ENCODE measurements around the gene NCKAP1. TPM values are rescaled to one million over a fixed set of nuclear protein-coding genes. Genes with fewer than 3 reads are reported as not detected.

NCKAP1 gene
- total RNA-seq, 2 donors from 2014 or later: 107 to 113 TPM

DNA sequence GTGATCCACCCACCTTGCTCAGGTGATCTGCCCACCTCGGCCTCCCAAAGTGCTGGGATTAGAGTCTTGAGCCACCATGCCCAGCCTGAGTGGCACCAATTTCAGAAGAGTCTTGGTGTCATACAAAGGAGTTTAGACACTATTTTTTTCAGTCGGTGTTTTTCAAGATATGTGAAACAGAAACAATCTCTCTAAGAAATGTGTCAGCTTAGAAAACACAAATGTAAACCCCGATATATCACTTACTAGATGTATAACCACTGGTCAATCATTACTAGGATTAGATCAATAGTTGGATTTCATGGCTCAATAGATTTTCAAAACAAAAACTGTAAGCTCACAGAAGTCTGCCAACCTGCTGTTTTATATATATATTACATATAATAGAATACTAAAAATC is 104.6 kb downstream of the NCKAP1 start:
- Histone ChIP-seq H3K4me1 (no peaks in the 10 kb centered on the region), H3K27ac (no peak overlapping the region), H3K9me3 (no peaks in the 10 kb centered on the region), H3K27me3 (no peaks in the 10 kb centered on the region), H3K36me3 (peaks cover 58% of the 10 kb centered on the region), H3K4me3 (no peak overlapping the region)
- TF ChIP-seq CTCF (IDR thresholded peaks at IDR 0.05): no peak
- DNase-seq (ENCODE audit: low spot score): no peak

- peaks cover 60% of the 10 kb centered on the region for H3K36me3 ChIP-seq
- no peaks in the 10 kb centered on the region for H3K4me1 ChIP-seq
- no peak for TF ChIP-seq CTCF (IDR thresholded peaks at IDR 0.05)
- DNase-seq (ENCODE audit: low spot score): no peak
- no peak overlapping the region for H3K4me3 ChIP-seq
- H3K27me3 ChIP-seq: no peaks in the 10 kb centered on the region
- no peaks in the 10 kb centered on the region for H3K9me3 ChIP-seq
- no peak overlapping the region for H3K27ac ChIP-seq
Observed at GRCh38 chr2:182929972-182930371, 108.3 kb downstream of the NCKAP1 start.

- Histone ChIP-seq H3K27me3 (no peaks in the 10 kb centered on the region), H3K36me3 (peaks cover 45% of the 10 kb centered on the region), H3K9me3 (no peaks in the 10 kb centered on the region), H3K4me3 (no peak overlapping the region), H3K27ac (no peak overlapping the region), H3K4me1 (no peaks in the 10 kb centered on the region)
- no peak for DNase-seq (ENCODE audit: low spot score)
- TF ChIP-seq CTCF (IDR thresholded peaks at IDR 0.05): no peak
Observed at GRCh38 chr2:182924306-182924705, 114.0 kb downstream of the NCKAP1 start.

DNA sequence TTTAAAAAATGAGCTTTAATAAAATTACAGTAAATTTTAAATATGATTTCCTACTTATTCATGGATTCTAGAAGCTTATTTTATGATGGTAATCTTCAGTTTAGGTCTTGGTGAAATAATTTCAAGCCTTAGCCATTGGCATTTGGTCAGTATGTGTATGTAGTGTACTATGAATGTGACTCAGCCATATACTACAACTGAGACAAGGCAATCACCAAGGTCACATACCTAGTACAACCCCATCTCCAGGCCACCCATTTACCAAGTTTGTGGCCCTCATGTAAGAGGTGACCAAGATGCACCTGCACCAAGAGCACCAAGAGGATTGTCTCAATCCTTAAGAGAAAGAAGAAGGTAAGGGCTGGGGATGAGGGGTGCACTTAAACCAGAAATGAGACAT is 117.0 kb downstream of the NCKAP1 start:
- Histone ChIP-seq H3K9me3 (no peaks in the 10 kb centered on the region), H3K4me3 (no peak overlapping the region), H3K27ac (no peak overlapping the region), H3K4me1 (no peaks in the 10 kb centered on the region), H3K27me3 (no peaks in the 10 kb centered on the region), H3K36me3 (peaks cover 19% of the 10 kb centered on the region)
- TF ChIP-seq CTCF (IDR thresholded peaks at IDR 0.05): no peak
- DNase-seq (ENCODE audit: low spot score): no peak

DNA sequence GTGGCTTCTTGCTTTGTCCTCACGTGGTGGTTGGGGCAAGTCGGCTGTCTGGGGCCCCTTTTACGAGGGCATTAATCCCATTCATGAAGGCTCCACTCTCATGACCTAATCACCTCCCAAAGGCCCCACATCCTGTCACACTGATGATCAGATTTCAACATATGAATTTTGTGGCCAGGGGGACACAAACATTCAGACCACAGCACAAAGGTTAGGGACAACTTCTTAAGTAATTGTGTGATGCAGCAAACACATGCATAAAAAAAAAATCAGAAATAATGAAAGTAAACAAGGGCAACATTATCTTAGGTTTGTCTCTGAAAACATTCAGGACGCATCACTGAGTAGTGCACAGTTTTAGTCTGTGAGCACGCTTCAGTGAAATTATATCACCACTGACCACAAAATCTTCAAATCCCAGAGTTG is 117.6 kb downstream of the NCKAP1 start:
- no peaks in the 10 kb centered on the region for H3K4me1 ChIP-seq
- DNase-seq (ENCODE audit: low spot score): no peak
- no peak overlapping the region for H3K27ac ChIP-seq
- H3K9me3 ChIP-seq: no peaks in the 10 kb centered on the region
- H3K36me3 ChIP-seq: peaks cover 15% of the 10 kb centered on the region
- H3K27me3 ChIP-seq: no peaks in the 10 kb centered on the region
- no peak overlapping the region for H3K4me3 ChIP-seq
- TF ChIP-seq CTCF (IDR thresholded peaks at IDR 0.05): no peak

DNA sequence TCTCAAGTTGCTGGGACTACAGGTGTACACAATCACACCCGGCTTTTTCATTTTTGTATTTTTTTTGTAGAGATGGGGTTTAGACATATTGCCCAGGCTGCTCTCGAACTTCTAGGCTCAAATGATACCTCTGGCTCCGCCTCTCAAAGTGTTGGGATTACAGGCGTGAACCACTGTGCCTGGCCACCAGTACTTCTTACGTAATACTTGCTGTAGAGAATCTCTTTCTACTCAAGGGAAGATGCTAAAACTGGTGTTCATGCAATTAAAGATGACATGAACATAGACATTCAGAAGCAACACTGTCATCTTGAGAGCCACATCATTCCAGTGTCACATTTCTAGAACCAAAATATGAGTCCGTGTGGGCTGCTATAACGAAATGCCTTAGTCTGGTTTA is 118.2 kb downstream of the NCKAP1 start:
- DNase-seq (ENCODE audit: low spot score): no peak
- no peaks in the 10 kb centered on the region for H3K4me1 ChIP-seq
- no peaks in the 10 kb centered on the region for H3K27me3 ChIP-seq
- H3K36me3 ChIP-seq: peaks cover 19% of the 10 kb centered on the region
- no peak overlapping the region for H3K27ac ChIP-seq
- H3K4me3 ChIP-seq: no peak overlapping the region
- no peak for TF ChIP-seq CTCF (IDR thresholded peaks at IDR 0.05)
- no peaks in the 10 kb centered on the region for H3K9me3 ChIP-seq
